Upper lobe of left lung (tissue), 4 donors: Measurements from ENCODE around the gene DENND5A.

Source experiments
- POLR2A ChIP-seq, 4 donors: fragments of 450-650 bp; IDR thresholded peaks; one replicate each; pipeline ENCODE4 v1.5.1; 2016 to 2017; ENCODE audit warnings: antibody characterized with exemption in 4 of 4, mild to moderate bottlenecking in 2 of 4
- POLR2AphosphoS5 ChIP-seq, 2 donors: sonication (generic); formaldehyde crosslinking; IDR thresholded peaks; one replicate each; pipeline ENCODE4 v1.5.1; 2017; ENCODE audit warnings: antibody characterized with exemption in 2 of 2
- TF ChIP-seq, protein P1 (sequence below), 6 experiments: fragments of 450-650 bp in 4 of 6; fragments of 200-600 bp in 2 of 6; sonication (generic) in 2 of 6; IDR thresholded peaks; one replicate each; pipeline ENCODE4 v1.5.1; 2016 to 2019; ENCODE audit warnings: antibody characterized with exemption in 6 of 6

DNA sequence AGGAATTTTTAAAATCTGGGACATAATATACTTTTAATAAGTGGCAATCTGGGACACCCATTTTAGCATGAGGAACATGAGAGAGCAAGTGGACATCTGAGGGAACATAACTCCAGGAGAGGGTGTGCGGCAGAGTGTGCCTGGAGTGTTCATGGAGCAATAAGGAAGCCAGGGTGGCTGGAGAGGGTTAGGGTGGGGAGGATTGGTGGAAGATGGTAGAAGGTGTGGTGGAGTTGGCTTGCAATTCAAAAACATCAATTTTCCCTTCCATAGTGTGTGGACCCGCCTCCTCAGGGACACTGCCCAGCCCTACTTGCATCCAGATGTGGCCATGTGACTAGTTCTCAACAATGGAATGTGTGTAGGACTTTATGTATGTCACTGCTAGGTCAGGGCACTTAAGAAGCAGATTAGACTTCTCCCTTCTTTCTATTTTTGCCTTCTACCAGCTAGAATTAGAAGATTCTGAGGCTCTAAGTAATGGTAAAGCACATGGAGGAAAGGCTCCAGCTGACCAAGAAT, 4.4 kb upstream of the DENND5A start:
- TF ChIP-seq POLR2A (IDR thresholded peaks at IDR 0.05) (no peak), POLR2AphosphoS5 (IDR thresholded peaks at IDR 0.05) (no peak)
- TF ChIP-seq, protein P1, sequence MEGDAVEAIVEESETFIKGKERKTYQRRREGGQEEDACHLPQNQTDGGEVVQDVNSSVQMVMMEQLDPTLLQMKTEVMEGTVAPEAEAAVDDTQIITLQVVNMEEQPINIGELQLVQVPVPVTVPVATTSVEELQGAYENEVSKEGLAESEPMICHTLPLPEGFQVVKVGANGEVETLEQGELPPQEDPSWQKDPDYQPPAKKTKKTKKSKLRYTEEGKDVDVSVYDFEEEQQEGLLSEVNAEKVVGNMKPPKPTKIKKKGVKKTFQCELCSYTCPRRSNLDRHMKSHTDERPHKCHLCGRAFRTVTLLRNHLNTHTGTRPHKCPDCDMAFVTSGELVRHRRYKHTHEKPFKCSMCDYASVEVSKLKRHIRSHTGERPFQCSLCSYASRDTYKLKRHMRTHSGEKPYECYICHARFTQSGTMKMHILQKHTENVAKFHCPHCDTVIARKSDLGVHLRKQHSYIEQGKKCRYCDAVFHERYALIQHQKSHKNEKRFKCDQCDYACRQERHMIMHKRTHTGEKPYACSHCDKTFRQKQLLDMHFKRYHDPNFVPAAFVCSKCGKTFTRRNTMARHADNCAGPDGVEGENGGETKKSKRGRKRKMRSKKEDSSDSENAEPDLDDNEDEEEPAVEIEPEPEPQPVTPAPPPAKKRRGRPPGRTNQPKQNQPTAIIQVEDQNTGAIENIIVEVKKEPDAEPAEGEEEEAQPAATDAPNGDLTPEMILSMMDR (IDR thresholded peaks at IDR 0.05), result no peak
